Right renal cortex interstitium (tissue), 3 donors: Measurements from ENCODE around the gene ADARB2. TPM values are rescaled to one million over a fixed set of nuclear protein-coding genes. Genes with fewer than 3 reads are reported as not detected.
"Not testable (repeated sequence)": the region's sequence is repeated elsewhere in the genome, so short reads cannot be mapped to it uniquely, and the experiment has no call there.

Experiments
- DNase-seq, 3 donors: peaks; one replicate each; pipeline ENCODE4 v3.0.0-alpha.2; 2013; ENCODE audit warnings: low read depth in 3 of 3, low spot score in 2 of 3
- polyA plus RNA-seq, 3 donors: library from polyadenylated mRNA; unstranded; fragments of 120-200 nt; gene quantifications; one replicate each; pipeline ENCODE4 v1.2.1, GENCODE V29; 2013; ENCODE audit not compliant: insufficient read length in 3 of 3

The ADARB2 gene
- polyA plus RNA-seq, 3 donors, result 0.87 to 1.4 (median 1.4) TPM

DNA sequence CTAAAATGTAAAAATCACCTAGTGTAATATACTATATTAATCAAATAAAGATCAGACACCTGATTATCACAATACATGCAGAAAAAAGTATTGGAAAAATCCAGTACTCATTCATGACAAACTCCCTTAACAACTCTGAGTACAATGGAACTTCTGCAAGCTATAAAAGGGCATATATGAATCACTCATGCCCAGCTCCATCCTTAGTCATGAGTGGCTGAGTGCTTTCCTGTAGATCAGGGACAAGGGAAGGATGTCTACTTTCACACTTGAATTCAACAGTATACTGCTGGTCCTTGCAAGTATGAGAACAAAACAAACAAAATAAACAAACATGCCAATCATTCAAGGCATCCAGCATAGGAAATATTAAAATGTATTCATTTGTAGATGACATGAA lies 116.5 kb downstream of the ADARB2 start:
- no peak for DNase-seq

DNA sequence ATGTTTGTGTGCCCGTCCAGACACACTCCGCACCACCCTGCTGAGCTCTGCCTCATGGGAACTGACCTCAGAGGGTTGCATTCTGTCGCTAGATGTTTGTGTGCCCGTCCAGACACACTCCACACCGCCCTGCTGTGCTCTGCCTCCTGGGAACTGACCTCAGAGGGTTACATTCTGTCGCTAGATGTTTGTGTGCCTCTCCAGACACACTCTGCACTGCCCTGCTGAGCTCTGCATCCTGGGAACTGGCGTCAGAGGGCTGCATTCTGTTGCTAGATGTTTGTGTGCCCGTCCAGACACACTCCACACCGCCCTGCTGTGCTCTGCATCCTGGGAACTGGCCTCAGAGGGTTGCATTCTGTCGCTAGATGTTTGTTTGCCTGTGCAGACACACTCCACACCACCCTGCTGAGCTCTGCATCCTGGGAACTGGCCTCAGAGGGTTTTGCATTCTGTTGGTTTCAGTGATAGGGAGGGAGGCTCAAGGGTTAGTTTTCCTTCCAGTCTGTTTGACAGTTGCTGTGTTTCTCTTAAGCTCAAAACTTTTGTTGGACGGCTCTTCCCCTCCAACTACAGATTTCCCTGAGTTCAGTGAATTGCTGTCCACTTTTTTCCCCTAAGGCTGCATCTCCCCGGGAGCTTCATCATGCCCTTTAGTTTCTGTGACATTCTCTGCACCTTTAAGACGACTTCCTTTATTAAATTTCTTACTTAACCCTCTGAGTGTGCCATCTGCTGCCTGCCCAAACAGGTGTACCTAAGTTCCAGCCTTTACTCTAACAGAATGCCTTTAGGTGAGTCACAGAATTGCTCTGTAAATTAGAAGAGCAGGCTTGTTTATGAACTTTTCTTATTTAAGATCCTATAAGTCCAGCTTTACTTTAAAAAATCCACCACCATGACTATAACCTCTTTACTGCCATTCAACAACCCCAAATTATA lies 119.7 kb downstream of the ADARB2 start:
- not testable (repeated sequence) for DNase-seq

DNA sequence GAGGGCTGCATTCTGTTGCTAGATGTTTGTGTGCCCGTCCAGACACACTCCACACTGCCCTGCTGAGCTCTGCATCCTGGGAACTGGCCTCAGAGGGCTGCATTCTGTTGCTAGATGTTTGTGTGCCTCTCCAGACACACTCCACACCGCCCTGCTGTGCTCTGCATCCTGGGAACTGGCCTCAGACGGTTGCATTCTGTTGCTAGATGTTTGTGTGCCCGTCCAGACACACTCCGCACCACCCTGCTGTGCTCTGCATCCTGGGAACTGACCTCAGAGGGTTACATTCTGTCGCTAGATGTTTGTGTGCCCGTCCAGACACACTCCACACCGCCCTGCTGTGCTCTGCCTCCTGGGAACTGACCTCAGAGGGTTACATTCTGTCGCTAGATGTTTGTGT lies 120.6 kb downstream of the ADARB2 start:
- not testable (repeated sequence) for DNase-seq

DNA sequence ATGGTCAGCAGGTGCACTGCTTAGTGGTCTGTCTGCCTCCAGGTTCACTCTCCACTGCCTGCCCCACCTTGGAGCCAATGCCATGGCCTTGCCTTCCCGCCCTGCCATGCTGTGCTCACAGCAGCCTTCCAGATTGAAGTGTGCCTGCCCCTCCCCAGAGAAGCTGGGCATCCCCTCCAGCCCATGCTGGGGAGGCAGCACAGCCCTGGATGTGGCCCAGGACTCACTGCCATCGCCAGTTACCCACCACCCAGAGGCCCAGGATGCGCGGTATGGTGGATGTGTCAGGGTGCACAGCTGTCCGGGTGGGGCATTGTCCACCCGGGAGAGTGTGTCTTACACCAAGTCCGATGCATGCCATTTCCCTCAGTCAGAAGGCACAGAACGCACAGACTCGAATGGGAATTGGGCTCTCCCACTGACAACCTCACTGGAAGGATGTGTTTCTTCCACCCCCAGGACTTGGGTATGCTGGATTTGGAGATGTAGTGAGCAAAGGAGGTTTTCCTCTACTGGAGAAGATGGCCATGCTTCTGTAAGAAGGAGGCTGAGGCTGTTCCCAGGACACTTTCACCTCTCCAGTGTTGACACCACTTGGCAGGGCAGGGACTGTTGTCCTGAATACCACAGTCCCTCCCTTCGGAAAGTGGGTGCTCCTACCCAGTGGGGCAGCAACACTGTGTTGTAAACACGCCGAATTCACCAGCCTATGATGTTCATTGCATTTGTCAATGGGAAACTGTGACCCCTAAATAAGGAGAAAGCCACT lies 122.0 kb downstream of the ADARB2 start:
- no peak for DNase-seq

- no peak for DNase-seq
Observed at GRCh38 chr10:1613511-1613910, 123.8 kb downstream of the ADARB2 start.

- no peak for DNase-seq
Observed at GRCh38 chr10:1612908-1613307, 124.4 kb downstream of the ADARB2 start.

GRCh38 chr10:1611936-1612550 lies 125.3 kb downstream of the ADARB2 start:
- no peak for DNase-seq

- DNase-seq, result no peak
Observed at GRCh38 chr10:1610986-1611770, 126.1 kb downstream of the ADARB2 start.

- no peak for DNase-seq
Observed at GRCh38 chr10:1609648-1609970, 127.7 kb downstream of the ADARB2 start.

DNA sequence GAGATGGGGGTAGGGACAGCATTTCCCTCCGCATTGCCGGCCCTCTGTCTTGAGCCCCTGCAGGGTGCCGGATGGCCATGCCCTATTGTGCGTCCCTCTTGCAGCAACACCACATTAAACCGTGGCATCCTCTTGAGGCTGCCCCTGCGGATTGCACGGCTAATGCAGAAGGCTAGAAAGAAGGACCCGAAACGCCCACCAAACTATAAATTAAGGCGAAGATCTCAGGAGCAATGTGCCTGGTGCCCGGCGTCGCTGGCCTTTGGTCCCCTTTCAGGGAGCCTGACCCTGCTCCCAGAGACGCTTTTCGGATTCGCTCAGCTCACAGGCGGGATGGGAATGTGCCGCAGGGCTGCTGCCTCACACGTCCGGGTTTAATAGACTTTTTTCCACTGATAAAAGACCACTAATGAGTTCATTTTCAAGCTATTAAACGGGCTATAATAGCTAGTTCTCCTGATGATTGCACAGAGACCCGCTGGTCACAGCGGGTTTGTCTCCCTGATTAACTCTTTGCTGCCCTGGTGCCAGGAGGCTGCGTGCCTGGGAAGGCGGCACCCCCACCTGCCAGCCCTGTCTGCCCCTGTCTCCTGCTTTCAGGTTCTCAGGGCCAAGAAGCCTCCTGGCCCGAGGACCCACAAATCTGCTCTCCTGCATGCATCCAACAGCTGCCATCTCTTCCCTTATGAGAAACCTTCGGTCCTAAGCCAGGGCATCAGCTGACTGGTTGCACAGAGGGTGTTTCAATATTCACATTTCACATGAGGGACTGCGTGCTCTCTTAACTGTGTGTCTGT lies 128.3 kb downstream of the ADARB2 start:
- DNase-seq, result no peak

GRCh38 chr10:1608408-1608807 lies 128.9 kb downstream of the ADARB2 start:
- no peak for DNase-seq

DNA sequence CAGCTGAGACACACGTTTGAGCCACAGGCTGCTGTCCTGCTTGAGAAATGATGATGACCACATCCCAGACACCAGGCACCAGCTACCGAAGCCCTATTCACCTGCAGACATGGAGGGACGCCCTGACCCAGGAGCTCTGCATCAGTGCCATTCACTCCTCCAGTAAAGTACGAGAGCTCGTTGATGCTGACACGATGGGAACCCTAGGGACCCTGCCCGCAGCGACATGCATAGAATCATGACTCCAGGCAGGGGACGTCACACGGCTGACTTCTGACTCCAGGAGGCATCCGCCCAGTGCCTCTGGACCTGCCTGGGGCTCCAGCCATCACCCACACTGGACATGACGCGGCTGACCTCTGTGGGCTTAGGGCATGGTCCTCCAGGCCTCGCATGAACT lies 129.9 kb downstream of the ADARB2 start:
- DNase-seq, result no peak

DNA sequence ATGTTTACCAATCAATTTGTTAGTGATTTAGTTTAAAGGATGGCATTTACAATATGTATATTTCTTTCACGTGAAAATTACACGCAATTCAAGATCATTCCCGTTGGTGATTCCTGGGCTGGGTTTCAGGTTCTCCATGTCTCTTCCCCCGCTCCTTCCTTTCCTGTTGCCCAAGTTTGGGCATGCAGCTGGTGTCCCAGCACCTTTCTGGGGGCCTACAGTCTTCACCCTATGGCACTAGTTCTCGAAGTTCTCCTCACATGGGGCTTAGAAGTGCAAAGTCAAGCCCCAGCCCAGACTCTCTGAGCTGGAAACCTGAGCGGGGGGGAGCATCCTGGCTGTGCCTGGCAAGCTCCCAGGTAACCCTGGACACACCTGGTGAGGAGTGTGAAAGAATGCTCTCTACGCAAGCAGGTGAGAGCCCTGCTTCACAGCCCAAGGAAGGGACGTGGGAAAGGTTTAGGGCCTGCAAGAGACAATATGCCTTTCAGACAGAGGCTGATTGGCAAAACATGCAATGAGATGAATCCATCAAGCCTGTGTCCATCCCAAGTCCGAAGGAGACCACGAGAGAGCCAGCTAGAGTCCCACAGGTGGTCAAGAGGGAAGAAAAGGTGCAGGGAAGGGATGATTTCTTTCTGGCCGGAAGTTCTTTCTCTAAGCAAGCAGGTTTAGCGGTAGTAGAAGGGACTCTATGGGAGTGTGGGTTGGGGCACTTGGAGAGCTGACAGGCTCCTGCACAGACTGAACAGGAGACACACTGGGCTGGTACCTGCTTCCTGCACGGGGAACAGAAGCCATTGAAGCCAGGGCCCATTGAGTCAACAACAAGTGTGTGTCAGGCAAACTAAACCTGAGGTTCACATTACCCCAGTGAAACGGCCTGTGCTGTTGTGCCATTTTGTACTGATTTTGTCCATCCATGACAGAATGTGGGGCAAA lies 131.1 kb downstream of the ADARB2 start:
- DNase-seq, result no peak

GRCh38 chr10:1605121-1605520 lies 132.2 kb downstream of the ADARB2 start:
- no peak for DNase-seq

- no peak for DNase-seq
Observed at GRCh38 chr10:1604246-1604645, 133.1 kb downstream of the ADARB2 start.

GRCh38 chr10:1603181-1603580 lies 134.1 kb downstream of the ADARB2 start:
- DNase-seq, result no peak

DNA sequence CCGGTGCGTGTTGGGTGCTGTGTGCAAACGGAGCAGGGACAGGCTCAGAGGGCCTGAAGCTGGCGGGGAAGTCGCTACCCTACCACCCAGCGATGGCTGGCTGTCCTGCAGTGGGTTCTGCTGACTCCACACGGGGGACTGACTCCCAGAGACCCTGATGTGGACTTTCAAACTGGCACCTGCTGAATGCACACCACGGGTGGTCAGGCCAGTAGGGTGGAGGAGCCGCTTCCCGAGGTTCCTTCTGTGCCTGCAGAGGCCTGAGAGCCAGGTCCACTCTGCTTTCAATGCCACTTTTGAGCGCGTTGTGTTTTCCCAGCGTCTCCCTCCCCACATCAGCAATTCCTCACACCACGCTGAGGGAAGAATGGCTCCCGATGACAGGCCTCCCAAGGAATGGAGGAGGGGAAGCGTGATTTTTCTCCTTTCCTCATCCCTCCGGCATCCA lies 135.3 kb downstream of the ADARB2 start:
- no peak for DNase-seq

- no peak for DNase-seq
Observed at GRCh38 chr10:1601406-1601805, 135.9 kb downstream of the ADARB2 start.

- DNase-seq, result no peak
Observed at GRCh38 chr10:1600861-1601260, 136.5 kb downstream of the ADARB2 start.
